WTC11 (cell line): ENCODE measurements around the gene TSEN15.

Source experiments
- ELF4 ChIP-seq: sonication (generic); formaldehyde crosslinking; IDR thresholded peaks from 2 replicates; pipeline ENCODE4 v1.8.1; 2022; ENCODE audit warnings: low read depth, mild to moderate bottlenecking, moderate library complexity, missing genetic modification reagents
- ETV6 ChIP-seq: sonication (generic); formaldehyde crosslinking; IDR thresholded peaks from 2 replicates; pipeline ENCODE4 v1.8.1; 2022; ENCODE audit warnings: mild to moderate bottlenecking, missing genetic modification reagents
- NFYB ChIP-seq: sonication (generic); formaldehyde crosslinking; conservative IDR thresholded peaks from 2 replicates; pipeline ENCODE4 v1.8.0; 2022; ENCODE audit warnings: low read depth, missing genetic modification reagents
- RELA ChIP-seq: sonication (generic); formaldehyde crosslinking; IDR thresholded peaks from 2 replicates; pipeline ENCODE4 v1.8.1; 2022; ENCODE audit warnings: missing genetic modification reagents, mild to moderate bottlenecking, borderline replicate concordance
- SP1 ChIP-seq: sonication (generic); formaldehyde crosslinking; conservative IDR thresholded peaks from 2 replicates; pipeline ENCODE4 v1.8.1; 2022; ENCODE audit warnings: missing genetic modification reagents
- TP53 ChIP-seq: sonication (generic); formaldehyde crosslinking; IDR thresholded peaks from 2 replicates; pipeline ENCODE4 v1.8.1; 2023; ENCODE audit warnings: mild to moderate bottlenecking, missing genetic modification reagents
- ZNF263 ChIP-seq: sonication (generic); formaldehyde crosslinking; IDR thresholded peaks from 2 replicates; pipeline ENCODE4 v1.8.1; 2022; ENCODE audit warnings: low read depth, mild to moderate bottlenecking, moderate library complexity, missing genetic modification reagents
- ZNF317 ChIP-seq: sonication (generic); formaldehyde crosslinking; IDR thresholded peaks from 2 replicates; pipeline ENCODE4 v1.8.1; 2023; ENCODE audit warnings: low read depth, mild to moderate bottlenecking, moderate library complexity, missing genetic modification reagents, borderline replicate concordance
- TF ChIP-seq, protein P1 (sequence below): sonication (generic); formaldehyde crosslinking; IDR thresholded peaks from 2 replicates; pipeline ENCODE4 v1.8.1; 2022; ENCODE audit warnings: missing genetic modification reagents, borderline replicate concordance
- TF ChIP-seq, protein P2 (sequence below): sonication (generic); formaldehyde crosslinking; IDR thresholded peaks from 2 replicates; pipeline ENCODE4 v1.8.0; 2023; ENCODE audit warnings: missing genetic modification reagents
- TF ChIP-seq, protein P3 (sequence below): fragments of 200-600 bp; IDR thresholded peaks from 2 replicates; pipeline ENCODE4 v1.8.0; 2022; ENCODE audit warnings: antibody characterized with exemption
- TF ChIP-seq, protein P4 (sequence below): sonication (generic); formaldehyde crosslinking; conservative IDR thresholded peaks from 2 replicates; pipeline ENCODE4 v1.8.1; 2023; ENCODE audit warnings: mild to moderate bottlenecking, low read depth, missing genetic modification reagents, moderate library complexity
- TF ChIP-seq, protein P5 (sequence below): sonication (generic); formaldehyde crosslinking; IDR thresholded peaks from 2 replicates; pipeline ENCODE4 v1.8.1; 2023; ENCODE audit warnings: mild to moderate bottlenecking, missing genetic modification reagents
- TF ChIP-seq, protein P6 (sequence below): sonication (generic); formaldehyde crosslinking; IDR thresholded peaks from 2 replicates; pipeline ENCODE4 v1.8.0; 2022; ENCODE audit warnings: mild to moderate bottlenecking, missing genetic modification reagents

DNA sequence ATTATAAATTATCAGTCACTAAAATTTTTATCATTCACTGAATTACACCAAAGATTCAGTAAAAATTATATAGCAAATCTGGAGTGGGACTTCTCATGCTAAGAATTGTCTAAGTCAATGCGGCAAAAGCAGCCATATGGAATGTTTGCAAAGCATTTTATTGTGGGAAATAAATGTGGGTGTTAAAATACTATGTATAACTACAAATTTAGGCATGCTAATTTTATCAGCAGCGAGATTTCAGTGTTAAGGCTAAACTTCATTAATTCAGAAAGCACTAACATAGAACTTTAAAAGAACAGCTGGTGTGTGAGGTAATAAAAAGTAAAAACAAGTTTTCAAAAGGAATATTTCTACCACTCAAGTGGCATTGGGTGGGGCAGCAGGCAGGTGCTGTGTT, 35.4 kb upstream of the TSEN15 start:
- TF ChIP-seq NFYB (CRISPR knock-in tag) (no peak), ETV6 (CRISPR knock-in tag) (no peak), ELF4 (CRISPR knock-in tag) (no peak), SP1 (no peak), RELA (CRISPR knock-in tag) (no peak), TP53 (no peak), ZNF317 (no peak), ZNF263 (CRISPR knock-in tag) (no peak)
- TF ChIP-seq, protein P1, sequence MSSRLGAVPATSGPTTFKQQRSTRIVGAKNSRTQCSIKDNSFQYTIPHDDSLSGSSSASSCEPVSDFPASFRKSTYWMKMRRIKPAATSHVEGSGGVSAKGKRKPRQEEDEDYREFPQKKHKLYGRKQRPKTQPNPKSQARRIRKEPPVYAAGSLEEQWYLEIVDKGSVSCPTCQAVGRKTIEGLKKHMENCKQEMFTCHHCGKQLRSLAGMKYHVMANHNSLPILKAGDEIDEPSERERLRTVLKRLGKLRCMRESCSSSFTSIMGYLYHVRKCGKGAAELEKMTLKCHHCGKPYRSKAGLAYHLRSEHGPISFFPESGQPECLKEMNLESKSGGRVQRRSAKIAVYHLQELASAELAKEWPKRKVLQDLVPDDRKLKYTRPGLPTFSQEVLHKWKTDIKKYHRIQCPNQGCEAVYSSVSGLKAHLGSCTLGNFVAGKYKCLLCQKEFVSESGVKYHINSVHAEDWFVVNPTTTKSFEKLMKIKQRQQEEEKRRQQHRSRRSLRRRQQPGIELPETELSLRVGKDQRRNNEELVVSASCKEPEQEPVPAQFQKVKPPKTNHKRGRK = no peak
- TF ChIP-seq, protein P2, sequence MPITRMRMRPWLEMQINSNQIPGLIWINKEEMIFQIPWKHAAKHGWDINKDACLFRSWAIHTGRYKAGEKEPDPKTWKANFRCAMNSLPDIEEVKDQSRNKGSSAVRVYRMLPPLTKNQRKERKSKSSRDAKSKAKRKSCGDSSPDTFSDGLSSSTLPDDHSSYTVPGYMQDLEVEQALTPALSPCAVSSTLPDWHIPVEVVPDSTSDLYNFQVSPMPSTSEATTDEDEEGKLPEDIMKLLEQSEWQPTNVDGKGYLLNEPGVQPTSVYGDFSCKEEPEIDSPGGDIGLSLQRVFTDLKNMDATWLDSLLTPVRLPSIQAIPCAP (CRISPR knock-in tag) = no peak
- TF ChIP-seq, protein P3, sequence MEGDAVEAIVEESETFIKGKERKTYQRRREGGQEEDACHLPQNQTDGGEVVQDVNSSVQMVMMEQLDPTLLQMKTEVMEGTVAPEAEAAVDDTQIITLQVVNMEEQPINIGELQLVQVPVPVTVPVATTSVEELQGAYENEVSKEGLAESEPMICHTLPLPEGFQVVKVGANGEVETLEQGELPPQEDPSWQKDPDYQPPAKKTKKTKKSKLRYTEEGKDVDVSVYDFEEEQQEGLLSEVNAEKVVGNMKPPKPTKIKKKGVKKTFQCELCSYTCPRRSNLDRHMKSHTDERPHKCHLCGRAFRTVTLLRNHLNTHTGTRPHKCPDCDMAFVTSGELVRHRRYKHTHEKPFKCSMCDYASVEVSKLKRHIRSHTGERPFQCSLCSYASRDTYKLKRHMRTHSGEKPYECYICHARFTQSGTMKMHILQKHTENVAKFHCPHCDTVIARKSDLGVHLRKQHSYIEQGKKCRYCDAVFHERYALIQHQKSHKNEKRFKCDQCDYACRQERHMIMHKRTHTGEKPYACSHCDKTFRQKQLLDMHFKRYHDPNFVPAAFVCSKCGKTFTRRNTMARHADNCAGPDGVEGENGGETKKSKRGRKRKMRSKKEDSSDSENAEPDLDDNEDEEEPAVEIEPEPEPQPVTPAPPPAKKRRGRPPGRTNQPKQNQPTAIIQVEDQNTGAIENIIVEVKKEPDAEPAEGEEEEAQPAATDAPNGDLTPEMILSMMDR = no peak
- TF ChIP-seq, protein P4, sequence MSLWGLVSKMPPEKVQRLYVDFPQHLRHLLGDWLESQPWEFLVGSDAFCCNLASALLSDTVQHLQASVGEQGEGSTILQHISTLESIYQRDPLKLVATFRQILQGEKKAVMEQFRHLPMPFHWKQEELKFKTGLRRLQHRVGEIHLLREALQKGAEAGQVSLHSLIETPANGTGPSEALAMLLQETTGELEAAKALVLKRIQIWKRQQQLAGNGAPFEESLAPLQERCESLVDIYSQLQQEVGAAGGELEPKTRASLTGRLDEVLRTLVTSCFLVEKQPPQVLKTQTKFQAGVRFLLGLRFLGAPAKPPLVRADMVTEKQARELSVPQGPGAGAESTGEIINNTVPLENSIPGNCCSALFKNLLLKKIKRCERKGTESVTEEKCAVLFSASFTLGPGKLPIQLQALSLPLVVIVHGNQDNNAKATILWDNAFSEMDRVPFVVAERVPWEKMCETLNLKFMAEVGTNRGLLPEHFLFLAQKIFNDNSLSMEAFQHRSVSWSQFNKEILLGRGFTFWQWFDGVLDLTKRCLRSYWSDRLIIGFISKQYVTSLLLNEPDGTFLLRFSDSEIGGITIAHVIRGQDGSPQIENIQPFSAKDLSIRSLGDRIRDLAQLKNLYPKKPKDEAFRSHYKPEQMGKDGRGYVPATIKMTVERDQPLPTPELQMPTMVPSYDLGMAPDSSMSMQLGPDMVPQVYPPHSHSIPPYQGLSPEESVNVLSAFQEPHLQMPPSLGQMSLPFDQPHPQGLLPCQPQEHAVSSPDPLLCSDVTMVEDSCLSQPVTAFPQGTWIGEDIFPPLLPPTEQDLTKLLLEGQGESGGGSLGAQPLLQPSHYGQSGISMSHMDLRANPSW (CRISPR knock-in tag) = no peak
- TF ChIP-seq, protein P5, sequence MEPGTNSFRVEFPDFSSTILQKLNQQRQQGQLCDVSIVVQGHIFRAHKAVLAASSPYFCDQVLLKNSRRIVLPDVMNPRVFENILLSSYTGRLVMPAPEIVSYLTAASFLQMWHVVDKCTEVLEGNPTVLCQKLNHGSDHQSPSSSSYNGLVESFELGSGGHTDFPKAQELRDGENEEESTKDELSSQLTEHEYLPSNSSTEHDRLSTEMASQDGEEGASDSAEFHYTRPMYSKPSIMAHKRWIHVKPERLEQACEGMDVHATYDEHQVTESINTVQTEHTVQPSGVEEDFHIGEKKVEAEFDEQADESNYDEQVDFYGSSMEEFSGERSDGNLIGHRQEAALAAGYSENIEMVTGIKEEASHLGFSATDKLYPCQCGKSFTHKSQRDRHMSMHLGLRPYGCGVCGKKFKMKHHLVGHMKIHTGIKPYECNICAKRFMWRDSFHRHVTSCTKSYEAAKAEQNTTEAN = no peak
- TF ChIP-seq, protein P6, sequence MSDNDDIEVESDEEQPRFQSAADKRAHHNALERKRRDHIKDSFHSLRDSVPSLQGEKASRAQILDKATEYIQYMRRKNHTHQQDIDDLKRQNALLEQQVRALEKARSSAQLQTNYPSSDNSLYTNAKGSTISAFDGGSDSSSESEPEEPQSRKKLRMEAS = no peak
